22Rv1 (cell line): ENCODE results near the gene CAPN2.

Experiments
- H3K27ac ChIP-seq: fragments of 450-650 bp; 2 replicates; pipeline ENCODE4 v1.5.1; 2017
- ZFX ChIP-seq: fragments of 450-650 bp; IDR thresholded peaks from 2 replicates; pipeline ENCODE4 v1.6.1; 2017; ENCODE audit warnings: antibody characterized with exemption, borderline replicate concordance
- TF ChIP-seq, protein P1 (sequence below): fragments of 450-650 bp; IDR thresholded peaks from 2 replicates; pipeline ENCODE4 v1.5.1; 2017; ENCODE audit warnings: mild to moderate bottlenecking

CAPN2 gene

DNA sequence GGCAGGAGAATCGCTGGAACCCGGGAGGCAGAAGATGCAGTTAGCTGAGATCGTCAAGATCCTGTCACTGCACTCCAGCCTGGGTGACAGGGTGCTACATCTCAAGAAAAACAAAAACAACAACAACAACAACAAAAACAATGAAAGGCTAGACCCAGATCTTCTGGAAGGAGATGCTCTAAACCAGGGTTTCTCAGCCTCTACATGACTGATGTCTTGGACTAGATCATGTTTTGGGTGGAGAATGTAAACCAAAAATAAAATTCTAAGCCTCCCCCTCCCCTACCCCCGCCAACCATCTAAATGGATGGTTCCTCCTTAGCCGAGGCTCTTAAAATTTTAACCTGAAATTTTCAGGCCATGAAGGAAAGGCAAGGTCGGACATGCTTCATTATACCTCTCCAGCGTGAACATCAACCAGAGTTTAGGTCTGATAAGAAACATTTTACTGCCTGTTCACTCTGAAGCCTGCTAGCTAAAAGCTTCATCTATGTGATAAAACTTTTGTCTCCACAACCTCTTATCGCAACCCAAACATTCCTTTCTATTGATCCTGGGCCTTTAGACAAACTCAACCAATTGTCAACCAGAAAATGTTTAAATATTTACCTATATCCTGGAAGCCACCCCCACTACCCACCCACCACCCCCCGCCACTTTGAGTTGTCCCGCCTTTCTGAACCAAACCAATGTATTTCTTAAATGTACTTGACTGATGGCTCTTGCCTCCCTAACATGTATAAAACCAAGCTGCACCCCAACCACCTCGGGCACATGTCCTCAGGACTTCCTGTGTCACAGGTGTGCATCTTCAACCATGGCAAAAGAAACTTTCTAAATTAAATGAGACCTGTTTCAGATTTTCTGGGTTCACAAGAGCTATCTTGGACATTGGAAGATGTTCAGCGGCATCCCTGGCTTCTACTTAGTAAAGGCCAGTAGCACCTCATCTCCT is 1.9 kb upstream of the CAPN2 start:
- H3K27ac ChIP-seq, result no peak overlapping the region
- TF ChIP-seq, protein P1, sequence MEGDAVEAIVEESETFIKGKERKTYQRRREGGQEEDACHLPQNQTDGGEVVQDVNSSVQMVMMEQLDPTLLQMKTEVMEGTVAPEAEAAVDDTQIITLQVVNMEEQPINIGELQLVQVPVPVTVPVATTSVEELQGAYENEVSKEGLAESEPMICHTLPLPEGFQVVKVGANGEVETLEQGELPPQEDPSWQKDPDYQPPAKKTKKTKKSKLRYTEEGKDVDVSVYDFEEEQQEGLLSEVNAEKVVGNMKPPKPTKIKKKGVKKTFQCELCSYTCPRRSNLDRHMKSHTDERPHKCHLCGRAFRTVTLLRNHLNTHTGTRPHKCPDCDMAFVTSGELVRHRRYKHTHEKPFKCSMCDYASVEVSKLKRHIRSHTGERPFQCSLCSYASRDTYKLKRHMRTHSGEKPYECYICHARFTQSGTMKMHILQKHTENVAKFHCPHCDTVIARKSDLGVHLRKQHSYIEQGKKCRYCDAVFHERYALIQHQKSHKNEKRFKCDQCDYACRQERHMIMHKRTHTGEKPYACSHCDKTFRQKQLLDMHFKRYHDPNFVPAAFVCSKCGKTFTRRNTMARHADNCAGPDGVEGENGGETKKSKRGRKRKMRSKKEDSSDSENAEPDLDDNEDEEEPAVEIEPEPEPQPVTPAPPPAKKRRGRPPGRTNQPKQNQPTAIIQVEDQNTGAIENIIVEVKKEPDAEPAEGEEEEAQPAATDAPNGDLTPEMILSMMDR, result no peak
- no peak for TF ChIP-seq ZFX

DNA sequence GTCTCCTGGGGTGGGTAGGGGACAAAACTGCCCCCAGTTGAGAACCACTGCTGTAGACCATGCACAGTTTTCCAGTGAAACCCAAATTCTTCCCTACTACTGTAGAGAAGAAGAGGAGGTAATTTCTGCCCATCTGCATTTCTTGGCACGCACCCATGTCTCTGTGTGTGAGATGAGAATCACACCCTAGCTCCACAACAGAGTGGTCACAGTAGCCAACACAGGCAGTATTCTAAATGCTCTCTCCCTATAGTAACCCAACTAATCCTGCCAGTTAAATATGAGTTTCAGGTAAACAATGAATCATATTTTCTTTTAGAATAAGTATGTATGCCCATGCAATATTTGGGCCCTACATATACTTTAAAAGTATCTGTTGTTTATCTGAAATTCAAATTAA is 1.2 kb upstream of the CAPN2 start:
- TF ChIP-seq, protein P1, result no peak
- no peak for TF ChIP-seq ZFX
- H3K27ac ChIP-seq, result no peak overlapping the region

DNA sequence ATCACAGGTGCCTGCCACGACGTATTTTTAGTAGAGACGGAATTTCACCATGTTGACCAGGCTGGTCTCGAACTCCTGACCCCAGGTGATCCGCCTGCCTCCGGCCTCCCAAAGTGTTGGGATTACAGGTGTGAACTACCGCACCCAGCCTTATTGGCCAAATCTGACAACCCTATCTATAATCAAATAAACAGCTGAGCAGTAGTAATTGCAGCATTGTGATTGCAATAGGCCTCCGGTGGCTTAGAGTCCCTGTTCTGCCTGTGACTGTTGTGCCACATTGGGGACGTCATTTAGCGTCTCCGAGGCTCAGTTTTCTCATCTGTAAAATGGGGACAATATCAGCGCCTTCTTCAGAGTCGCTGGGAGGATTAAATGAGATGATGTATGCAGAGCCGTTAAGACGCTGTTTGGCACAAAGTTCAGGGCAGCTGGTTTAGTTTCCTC is 569 bp upstream of the CAPN2 start:
- TF ChIP-seq, protein P1, result no peak
- no peak for TF ChIP-seq ZFX
- no peak overlapping the region for H3K27ac ChIP-seq

DNA sequence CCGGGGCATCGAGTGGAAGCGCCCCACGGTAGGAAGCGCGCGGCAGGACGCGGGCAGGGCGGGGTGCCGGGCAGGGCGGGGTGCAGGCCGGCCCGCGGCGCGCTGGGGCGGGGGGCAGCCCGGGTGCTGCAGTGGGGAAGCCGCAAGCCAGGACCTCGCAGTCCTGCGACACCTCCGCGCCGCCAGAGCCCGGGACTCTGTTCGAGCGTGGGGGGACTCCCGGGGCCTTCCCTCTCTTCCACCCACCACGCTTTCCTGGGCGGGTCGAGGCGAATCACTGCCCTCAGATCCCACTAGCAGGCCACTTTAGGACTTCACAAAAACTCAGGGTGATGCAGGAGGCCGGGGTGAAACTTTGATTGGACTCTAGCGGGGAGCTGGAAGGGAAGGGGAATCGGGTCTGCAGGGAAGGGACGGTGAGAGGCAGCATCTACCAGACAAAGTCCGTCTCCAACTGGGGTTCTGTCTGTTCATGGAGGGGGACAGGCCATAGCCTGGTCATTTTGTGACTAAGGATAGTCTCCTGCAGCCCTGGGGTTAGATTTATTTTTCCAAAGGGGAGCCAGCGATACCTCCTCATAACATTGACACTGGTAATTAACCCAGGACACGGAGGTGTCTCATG is 623 bp downstream of the CAPN2 start:
- TF ChIP-seq, protein P1, result no peak
- no peak for TF ChIP-seq ZFX
- no peak overlapping the region for H3K27ac ChIP-seq

DNA sequence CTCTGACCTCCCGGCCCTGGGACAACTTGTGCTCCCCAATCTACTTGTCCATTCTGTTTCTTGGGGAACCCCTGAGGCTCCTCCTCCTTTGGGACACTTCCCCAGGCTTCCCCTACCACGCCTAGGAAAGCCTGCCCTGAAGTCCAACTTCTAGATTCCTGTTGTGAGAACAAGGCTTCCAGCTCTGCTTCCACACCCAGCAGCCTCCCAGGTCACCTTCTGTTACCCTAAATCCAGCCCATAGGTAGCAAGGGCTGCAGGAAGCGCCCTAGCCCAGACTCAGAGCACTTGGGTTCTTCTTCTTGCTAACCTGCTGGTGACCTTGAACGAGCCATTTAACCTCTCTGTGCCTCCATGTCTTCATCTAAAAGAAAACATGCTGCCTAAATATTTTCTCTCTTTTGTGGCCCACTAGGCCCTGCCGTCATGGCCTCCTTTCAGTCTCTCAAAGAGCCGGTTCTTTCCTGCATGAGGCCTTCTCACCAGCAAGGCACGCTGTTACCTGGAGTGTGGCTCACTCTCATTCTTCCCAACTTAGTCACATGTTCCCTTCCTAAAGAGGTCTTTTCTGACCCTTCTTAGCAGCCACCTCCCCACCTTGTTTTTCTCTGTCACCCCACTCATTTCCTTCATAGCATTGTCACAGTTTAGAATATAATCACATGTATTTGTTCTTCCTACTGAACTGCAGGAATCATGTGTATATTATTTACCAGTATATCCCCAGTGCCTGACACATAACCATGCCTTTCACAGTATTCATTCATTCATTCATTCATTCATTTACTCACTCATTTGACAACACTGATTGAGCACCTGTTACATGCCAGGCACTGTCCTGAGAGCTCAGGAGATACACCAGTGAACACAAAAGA is 1.4 kb downstream of the CAPN2 start:
- TF ChIP-seq ZFX, result no peak
- TF ChIP-seq, protein P1, result no peak
- H3K27ac ChIP-seq, result no peak overlapping the region

DNA sequence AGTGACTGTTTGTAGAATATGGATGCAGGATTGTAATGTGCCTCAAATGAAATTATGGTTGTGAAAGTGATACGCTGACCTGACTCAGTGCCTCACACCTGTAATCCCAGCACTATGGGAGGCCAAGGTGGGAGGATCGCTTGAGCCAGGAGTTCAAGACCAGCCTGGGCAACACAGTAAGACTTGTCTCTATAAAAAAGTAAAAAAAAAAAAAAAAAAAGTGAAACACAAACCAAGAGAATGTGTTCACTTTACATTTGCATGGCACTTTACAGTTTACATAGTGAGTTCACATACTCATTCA is 2.0 kb downstream of the CAPN2 start:
- no peak overlapping the region for H3K27ac ChIP-seq
- no peak for TF ChIP-seq ZFX
- TF ChIP-seq, protein P1, result no peak
